ENCODE results near the gene WDR64.

DNA sequence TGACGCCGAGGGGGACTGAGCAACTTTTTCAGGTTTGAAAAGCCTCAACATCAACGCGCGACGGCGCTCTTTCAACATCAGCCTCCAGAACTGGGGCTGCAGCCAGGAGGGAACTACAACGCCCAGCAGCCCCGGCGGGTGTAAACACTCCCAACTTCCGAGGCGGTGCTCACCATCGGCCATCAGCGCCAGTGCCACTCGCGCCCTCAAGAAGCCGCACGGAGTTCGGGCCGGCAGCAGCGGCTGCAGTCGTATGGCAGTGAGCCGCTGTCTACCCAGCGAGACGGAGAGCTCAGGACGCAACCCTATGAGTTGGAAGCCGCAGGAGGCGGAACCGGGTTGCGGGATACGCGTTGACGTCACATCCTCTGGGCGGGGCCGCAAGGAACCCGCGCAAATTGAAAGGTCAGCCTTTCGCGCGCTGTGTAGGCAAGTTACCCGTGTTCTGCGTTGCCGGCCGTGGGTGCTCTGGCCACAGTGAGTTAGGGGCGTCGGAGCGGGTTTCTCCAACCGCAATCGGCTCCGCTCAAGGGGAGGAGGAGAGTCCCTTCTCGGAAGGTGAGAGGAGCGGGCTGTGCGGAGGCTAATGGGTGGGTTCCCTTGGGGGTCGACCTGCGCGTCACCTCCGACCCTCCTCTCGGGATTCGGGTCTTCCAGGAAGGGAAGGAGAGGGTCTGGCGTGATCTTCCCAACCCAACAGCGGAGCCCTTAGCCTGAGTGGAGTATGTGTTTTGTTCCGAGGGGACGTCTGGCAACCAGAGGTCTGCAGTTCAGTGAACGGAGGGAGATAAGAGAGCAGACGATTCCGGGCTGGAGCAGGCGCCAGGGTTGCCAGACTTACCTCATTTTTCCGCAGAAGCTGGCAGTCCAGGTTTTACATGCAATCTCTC lies 196.0 kb downstream of the WDR64 start, which contains the start of gene EXO1:
- TF ChIP-seq CSDC2 (CRISPR knock-in tag; IDR thresholded peaks at IDR 0.05) (no peak), ZNF565 (CRISPR knock-in tag; conservative IDR thresholded peaks at IDR 0.05; ENCODE audit: low read depth) (no peak), PPARA (CRISPR knock-in tag; IDR thresholded peaks at IDR 0.05; ENCODE audit: borderline replicate concordance) (no peak), ISL1 (CRISPR knock-in tag; IDR thresholded peaks at IDR 0.05) (no peak), PATZ1 (CRISPR knock-in tag; IDR thresholded peaks at IDR 0.05; ENCODE audit: borderline replicate concordance) (no peak), RARB (CRISPR knock-in tag; IDR thresholded peaks at IDR 0.05) (no peak), ZFP30 (CRISPR knock-in tag; IDR thresholded peaks at IDR 0.05) (no peak)
- TF ChIP-seq, protein P1, sequence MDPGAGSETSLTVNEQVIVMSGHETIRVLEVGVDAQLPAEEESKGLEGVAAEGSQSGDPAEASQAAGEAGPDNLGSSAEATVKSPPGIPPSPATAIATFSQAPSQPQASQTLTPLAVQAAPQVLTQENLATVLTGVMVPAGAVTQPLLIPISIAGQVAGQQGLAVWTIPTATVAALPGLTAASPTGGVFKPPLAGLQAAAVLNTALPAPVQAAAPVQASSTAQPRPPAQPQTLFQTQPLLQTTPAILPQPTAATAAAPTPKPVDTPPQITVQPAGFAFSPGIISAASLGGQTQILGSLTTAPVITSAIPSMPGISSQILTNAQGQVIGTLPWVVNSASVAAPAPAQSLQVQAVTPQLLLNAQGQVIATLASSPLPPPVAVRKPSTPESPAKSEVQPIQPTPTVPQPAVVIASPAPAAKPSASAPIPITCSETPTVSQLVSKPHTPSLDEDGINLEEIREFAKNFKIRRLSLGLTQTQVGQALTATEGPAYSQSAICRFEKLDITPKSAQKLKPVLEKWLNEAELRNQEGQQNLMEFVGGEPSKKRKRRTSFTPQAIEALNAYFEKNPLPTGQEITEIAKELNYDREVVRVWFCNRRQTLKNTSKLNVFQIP (CRISPR knock-in tag; IDR thresholded peaks at IDR 0.05; ENCODE audit: borderline replicate concordance, low read depth) = no peak
